Esophagus muscularis mucosa (tissue), 4 donors: ENCODE results near the gene SPOCD1. TPM values are rescaled to one million over a fixed set of nuclear protein-coding genes. Genes with fewer than 3 reads are reported as not detected.

Experiments
- DNase-seq: peaks from one replicate; pipeline ENCODE4 v3.0.0-alpha.2; 2017; ENCODE audit errors: extremely low spot score
- H3K27ac ChIP-seq, 4 donors: fragments of 200-600 bp; sonication (generic); replicated peaks in 1 of 4; 1 replicate in 3 of 4; 2 replicates in 1 of 4; pipeline ENCODE4 v1.5.1; 2016 to 2019; ENCODE audit warnings: mild to moderate bottlenecking in 1 of 4
- H3K27me3 ChIP-seq, 4 donors: fragments of 200-600 bp; sonication (generic); one replicate each; pipeline versions ENCODE4 v1.5.1 to v1.6.0; 2016 to 2019
- H3K36me3 ChIP-seq, 4 donors: fragments of 200-600 bp; sonication (generic); one replicate each; pipeline ENCODE4 v1.5.1; 2016 to 2019
- H3K4me1 ChIP-seq, 4 donors: fragments of 200-600 bp; sonication (generic); one replicate each; pipeline ENCODE4 v1.5.1; 2016 to 2019
- H3K4me3 ChIP-seq, 4 donors: fragments of 200-600 bp; sonication (generic); 1 replicate in 2 of 4; 2 replicates in 2 of 4; pipeline ENCODE4 v1.5.1; 2016 to 2019; ENCODE audit warnings: mild to moderate bottlenecking in 4 of 4, moderate library complexity in 1 of 4
- H3K9me3 ChIP-seq, 4 donors: fragments of 200-600 bp; sonication (generic); 1 replicate in 3 of 4; 2 replicates in 1 of 4; pipeline ENCODE4 v1.5.1; 2016 to 2019
- CTCF ChIP-seq, 3 experiments: fragments of 200-600 bp in 2 of 3; fragments of 450-650 bp in 1 of 3; sonication (generic) in 2 of 3; IDR thresholded peaks; one replicate each; pipeline ENCODE4 v1.5.1; 2017 to 2019; ENCODE audit warnings: antibody characterized with exemption in 3 of 3, mild to moderate bottlenecking in 2 of 3, moderate library complexity in 1 of 3
- EP300 ChIP-seq: sonication (generic); formaldehyde crosslinking; IDR thresholded peaks from one replicate; pipeline ENCODE4 v1.6.1; 2017; ENCODE audit warnings: antibody characterized with exemption
- POLR2A ChIP-seq: fragments of 450-650 bp; IDR thresholded peaks from one replicate; pipeline ENCODE4 v1.6.1; 2017; ENCODE audit warnings: antibody characterized with exemption, moderate library complexity, mild to moderate bottlenecking, low read depth
- POLR2AphosphoS5 ChIP-seq, 2 donors: sonication (generic); formaldehyde crosslinking; IDR thresholded peaks; one replicate each; pipeline ENCODE4 v1.6.1; 2017; ENCODE audit warnings: antibody characterized with exemption in 2 of 2
- WGBS: methylation state at CpG from one replicate; pipeline ENCODE4 v1.1.5; 2018; 5-methylcytosine and 5-hydroxymethylcytosine counted together
- intact Hi-C: fragments of 100-400 bp; cut with DNase I; formaldehyde crosslinking; loops from one replicate; pipeline ENCODE4 v1.15.1; 2023
- total RNA-seq, 4 donors: library from RNA; depleted of rRNA; stranded (reverse); fragments of >200 nt; gene quantifications; one replicate each; pipeline versions ENCODE4 v1.1.0 to v1.2.1, GENCODE V29; 2016

The SPOCD1 gene
- total RNA-seq, 4 donors from 2014 or later = 0.17 to 0.19 (median 0.17) TPM; not detected in 1

- Histone ChIP-seq H3K4me3 (no peak overlapping the region), H3K27me3 (peaks cover 0 to 16% (median 7%) of the 10 kb centered on the region in 4 donors), H3K36me3 (no peaks in the 10 kb centered on the region), H3K4me1 (peaks cover 26 to 48% (median 35%) of the 10 kb centered on the region in 4 donors), H3K27ac (no peak overlapping the region), H3K9me3 (no peaks in the 10 kb centered on the region)
- WGBS = 92% methylated on average over 12 of the region's 13 CpGs
- no peak for DNase-seq
- intact Hi-C loops = no loop called here
- TF ChIP-seq POLR2A = no peak
- no peak for TF ChIP-seq POLR2AphosphoS5 (IDR thresholded peaks at IDR 0.05)
- TF ChIP-seq CTCF (IDR thresholded peaks at IDR 0.05) = no peak
- TF ChIP-seq EP300 = no peak
Observed at GRCh38 chr1:31756578-31756977, 59.2 kb downstream of the SPOCD1 start.

- TF ChIP-seq EP300 = no peak
- TF ChIP-seq CTCF (IDR thresholded peaks at IDR 0.05) = no peak
- no peak for TF ChIP-seq POLR2A
- no peak for TF ChIP-seq POLR2AphosphoS5 (IDR thresholded peaks at IDR 0.05)
- no peaks in the 10 kb centered on the region for H3K9me3 ChIP-seq
- no peak overlapping the region for H3K4me3 ChIP-seq
- H3K27me3 ChIP-seq = peaks cover 0 to 10% (median 4%) of the 10 kb centered on the region in 4 donors
- 87% methylated on average over 21 of the region's 30 CpGs for WGBS
- no peaks in the 10 kb centered on the region for H3K36me3 ChIP-seq
- peaks cover 20 to 42% (median 29%) of the 10 kb centered on the region in 4 donors for H3K4me1 ChIP-seq
- DNase-seq = no peak
- intact Hi-C loops = no loop called here
- no peak overlapping the region for H3K27ac ChIP-seq
Observed at GRCh38 chr1:31755850-31756492, 59.9 kb downstream of the SPOCD1 start.

- Histone ChIP-seq H3K4me1 (peaks cover 12 to 42% (median 21%) of the 10 kb centered on the region in 4 donors), H3K27ac (no peak overlapping the region), H3K27me3 (peaks cover 0 to 2% (median under 1%) of the 10 kb centered on the region in 4 donors), H3K9me3 (no peaks in the 10 kb centered on the region), H3K4me3 (no peak overlapping the region), H3K36me3 (no peaks in the 10 kb centered on the region)
- whole genome bisulfite sequencing = 73% methylated on average over 6 of the region's 9 CpGs
- TF ChIP-seq POLR2A (no peak), EP300 (no peak), POLR2AphosphoS5 (IDR thresholded peaks at IDR 0.05) (no peak), CTCF (IDR thresholded peaks at IDR 0.05) (no peak)
- intact Hi-C loops = no loop called here
- no peak for DNase-seq
Observed at GRCh38 chr1:31755197-31755611, 60.6 kb downstream of the SPOCD1 start.

- intact Hi-C loops = no loop called here
- Histone ChIP-seq H3K9me3 (no peaks in the 10 kb centered on the region), H3K4me1 (peaks cover 10 to 41% (median 17%) of the 10 kb centered on the region in 4 donors), H3K4me3 (no peak overlapping the region), H3K36me3 (no peaks in the 10 kb centered on the region), H3K27ac (no peak overlapping the region), H3K27me3 (no peaks in the 10 kb centered on the region)
- DNase-seq = no peak
- 96% methylated on average over 14 of the region's 15 CpGs for WGBS
- TF ChIP-seq POLR2AphosphoS5 (IDR thresholded peaks at IDR 0.05) (no peak), CTCF (IDR thresholded peaks at IDR 0.05) (no peak), EP300 (no peak), POLR2A (no peak)
Observed at GRCh38 chr1:31754397-31754796, 61.4 kb downstream of the SPOCD1 start.
